OCI-LY1 (cell line): ENCODE data around the gene KCNJ14.
A peak's percentile ranks its signal among the peaks of the same experiment; 100 is the strongest.

Experiments used
- H2AFZ ChIP-seq: fragments of 200-600 bp; sonication (generic), shearing (Covaris generic); 2 replicates; pipeline ENCODE4 v1.6.0; 2014; ENCODE audit warnings: antibody characterized with exemption, mild to moderate bottlenecking, low read length
- H3F3A ChIP-seq: fragments of 200-600 bp; sonication (generic), shearing (Covaris generic); 2 replicates; pipeline ENCODE4 v1.6.0; 2014; ENCODE audit warnings: mild to moderate bottlenecking, antibody characterized with exemption, low read length, moderate library complexity; ENCODE audit not compliant: insufficient read depth
- H3K27ac ChIP-seq: fragments of 200-600 bp; sonication (generic); 2 replicates; pipeline ENCODE4 v1.5.1; 2014; ENCODE audit warnings: low read length, mixed run types, mild to moderate bottlenecking, low read depth; ENCODE audit not compliant: poor library complexity, severe bottlenecking
- H3K27me3 ChIP-seq: fragments of 200-600 bp; sonication (generic); 2 replicates; pipeline ENCODE4 v1.6.0; 2014; ENCODE audit warnings: antibody characterized with exemption, mild to moderate bottlenecking, low read length, moderate library complexity; ENCODE audit not compliant: insufficient read depth
- H3K36me3 ChIP-seq: fragments of 200-600 bp; sonication (generic); 2 replicates; pipeline ENCODE4 v1.6.1; 2014; ENCODE audit warnings: mild to moderate bottlenecking, antibody characterized with exemption, low read length, moderate library complexity, mixed read lengths; ENCODE audit not compliant: insufficient read depth
- H3K4me1 ChIP-seq: fragments of 200-600 bp; sonication (generic); 2 replicates; pipeline ENCODE4 v1.5.1; 2014; ENCODE audit warnings: mild to moderate bottlenecking, low read length, moderate library complexity; ENCODE audit not compliant: insufficient read depth, severe bottlenecking
- H3K4me2 ChIP-seq: fragments of 200-600 bp; sonication (generic), shearing (Covaris generic); 2 replicates; pipeline ENCODE4 v1.6.1; 2014; ENCODE audit warnings: low read length
- H3K4me3 ChIP-seq: fragments of 200-600 bp; sonication (generic); 2 replicates; pipeline ENCODE4 v1.5.1; 2014; ENCODE audit warnings: low read length, low read depth, mild to moderate bottlenecking, mixed read lengths; ENCODE audit not compliant: poor library complexity, severe bottlenecking
- H3K79me2 ChIP-seq: fragments of 200-600 bp; shearing (Covaris generic); 2 replicates; pipeline ENCODE4 v1.6.1; 2016; ENCODE audit warnings: mixed run types, low read length, mixed read lengths; ENCODE audit not compliant: insufficient read depth
- H3K9ac ChIP-seq: fragments of 200-600 bp; sonication (generic), shearing (Covaris generic); 2 replicates; pipeline ENCODE4 v1.6.1; 2014; ENCODE audit warnings: mild to moderate bottlenecking, low read length, mixed read lengths
- H3K9me2 ChIP-seq: fragments of 200-600 bp; sonication (generic), shearing (Covaris generic); 2 replicates; pipeline ENCODE4 v1.6.1; 2014; ENCODE audit warnings: low read depth, mild to moderate bottlenecking, low read length, mixed read lengths
- H3K9me3 ChIP-seq: fragments of 200-600 bp; shearing (Covaris generic); 2 replicates; pipeline ENCODE4 v1.6.1; 2014; ENCODE audit warnings: low read length, mixed read lengths
- H4K20me1 ChIP-seq: fragments of 200-600 bp; sonication (generic), shearing (Covaris generic); 2 replicates; pipeline ENCODE4 v1.6.0; 2016; ENCODE audit warnings: mild to moderate bottlenecking, low read length; ENCODE audit not compliant: insufficient read depth
- EZH2 ChIP-seq: fragments of 200-600 bp; sonication (generic), shearing (Covaris generic); IDR thresholded peaks from 2 replicates; pipeline ENCODE4 v1.8.0; 2017; ENCODE audit warnings: borderline replicate concordance, mixed run types, mild to moderate bottlenecking, antibody characterized with exemption, low read length, moderate library complexity, mixed read lengths
- TF ChIP-seq, protein P1 (sequence below): fragments of 200-600 bp; sonication (generic), shearing (Covaris generic); IDR thresholded peaks from 2 replicates; pipeline ENCODE4 v1.5.1; 2017; ENCODE audit warnings: mild to moderate bottlenecking, antibody characterized with exemption, low read length, moderate library complexity, mixed read lengths

KCNJ14 gene

DNA sequence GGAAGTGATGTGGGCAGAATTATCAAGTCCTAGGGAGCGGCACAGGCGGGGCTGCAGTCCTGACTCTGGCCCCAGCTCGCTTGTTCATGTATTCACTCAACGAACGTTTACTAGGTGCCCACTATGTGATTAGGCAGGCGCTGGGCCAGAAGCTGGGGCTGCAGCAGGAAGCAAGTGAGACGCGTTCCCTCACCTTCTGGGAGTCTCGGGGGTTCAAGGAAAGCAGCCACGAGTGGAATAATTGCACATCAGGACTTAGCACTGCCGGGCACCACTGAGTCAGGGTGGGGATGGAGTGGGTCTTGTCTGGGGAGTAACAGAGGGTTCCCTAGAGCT lies 58.7 kb downstream of the KCNJ14 start:
- peak overlapping the region; percentile 87 for H2AFZ ChIP-seq
- no peaks in the 10 kb centered on the region for H3F3A ChIP-seq

DNA sequence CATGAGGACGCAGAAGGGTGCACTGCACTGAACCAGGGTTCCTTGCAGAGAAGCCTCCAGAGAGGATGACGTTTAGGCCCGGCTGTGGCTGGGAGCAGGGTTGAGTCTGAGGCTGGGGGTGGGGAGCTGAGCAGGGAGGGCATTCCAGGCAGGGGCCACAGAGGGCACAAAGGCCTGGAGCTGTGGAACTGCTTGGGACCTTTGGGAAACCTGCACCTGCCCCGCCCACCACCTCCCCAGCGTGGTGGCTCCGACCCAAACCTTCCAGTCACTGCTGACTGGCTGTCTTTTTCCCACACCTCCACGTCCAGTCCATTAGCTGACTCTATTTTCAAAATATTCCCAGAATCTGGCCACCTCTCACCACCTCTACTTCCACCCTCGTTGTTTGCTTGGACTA lies 61.2 kb downstream of the KCNJ14 start:
- H3F3A ChIP-seq: no peaks in the 10 kb centered on the region
- H3K27ac ChIP-seq: no peak overlapping the region
- H3K36me3 ChIP-seq: no peaks in the 10 kb centered on the region
- TF ChIP-seq, protein P1, sequence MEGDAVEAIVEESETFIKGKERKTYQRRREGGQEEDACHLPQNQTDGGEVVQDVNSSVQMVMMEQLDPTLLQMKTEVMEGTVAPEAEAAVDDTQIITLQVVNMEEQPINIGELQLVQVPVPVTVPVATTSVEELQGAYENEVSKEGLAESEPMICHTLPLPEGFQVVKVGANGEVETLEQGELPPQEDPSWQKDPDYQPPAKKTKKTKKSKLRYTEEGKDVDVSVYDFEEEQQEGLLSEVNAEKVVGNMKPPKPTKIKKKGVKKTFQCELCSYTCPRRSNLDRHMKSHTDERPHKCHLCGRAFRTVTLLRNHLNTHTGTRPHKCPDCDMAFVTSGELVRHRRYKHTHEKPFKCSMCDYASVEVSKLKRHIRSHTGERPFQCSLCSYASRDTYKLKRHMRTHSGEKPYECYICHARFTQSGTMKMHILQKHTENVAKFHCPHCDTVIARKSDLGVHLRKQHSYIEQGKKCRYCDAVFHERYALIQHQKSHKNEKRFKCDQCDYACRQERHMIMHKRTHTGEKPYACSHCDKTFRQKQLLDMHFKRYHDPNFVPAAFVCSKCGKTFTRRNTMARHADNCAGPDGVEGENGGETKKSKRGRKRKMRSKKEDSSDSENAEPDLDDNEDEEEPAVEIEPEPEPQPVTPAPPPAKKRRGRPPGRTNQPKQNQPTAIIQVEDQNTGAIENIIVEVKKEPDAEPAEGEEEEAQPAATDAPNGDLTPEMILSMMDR: no peak
- TF ChIP-seq EZH2: no peak
- no peak overlapping the region for H2AFZ ChIP-seq
- peaks cover 19% of the 10 kb centered on the region for H3K4me1 ChIP-seq
- no peaks in the 10 kb centered on the region; the same call in 1 of the 2 replicates for H3K27me3 ChIP-seq
- H3K79me2 ChIP-seq: no peaks in the 10 kb centered on the region
- H3K9me2 ChIP-seq: no peaks in the 10 kb centered on the region
- H3K4me3 ChIP-seq: no peak overlapping the region
- H3K9me3 ChIP-seq: no peaks in the 10 kb centered on the region
- no peak overlapping the region for H3K4me2 ChIP-seq
- H3K9ac ChIP-seq: no peak overlapping the region
- no peaks in the 10 kb centered on the region for H4K20me1 ChIP-seq

More for the DNA sequence above, 58.7 kb downstream of the KCNJ14 start:
- no peaks in the 10 kb centered on the region for H4K20me1 ChIP-seq
- peak overlapping the region; percentile 88 for H3K4me2 ChIP-seq
- H3K9me3 ChIP-seq: no peaks in the 10 kb centered on the region
- peaks cover 24% of the 10 kb centered on the region for H3K4me1 ChIP-seq
- no peaks in the 10 kb centered on the region for H3K9me2 ChIP-seq
- H3K27ac ChIP-seq: no peak overlapping the region
- H3K79me2 ChIP-seq: no peaks in the 10 kb centered on the region
- TF ChIP-seq EZH2: no peak
- TF ChIP-seq, protein P1: no peak
- no peaks in the 10 kb centered on the region; the same call in 1 of the 2 replicates for H3K27me3 ChIP-seq
- no peaks in the 10 kb centered on the region for H3K36me3 ChIP-seq
- peak overlapping the region; percentile 72; the same call in 1 of the 2 replicates for H3K9ac ChIP-seq
- H3K4me3 ChIP-seq: peak overlapping the region; percentile 79
